ENCODE results near the gene UVRAG. TPM values are rescaled to one million over a fixed set of nuclear protein-coding genes. Genes with fewer than 3 reads are reported as not detected.

Gene UVRAG
- total RNA-seq, 1 donor from 2014 or later, result 7.4 TPM

- no peak overlapping the region for H3K4me3 ChIP-seq (ENCODE audit: low read depth, low read length)
- no peak for DNase-seq (ENCODE audit: low read depth)
- no peak for TF ChIP-seq CTCF (conservative IDR thresholded peaks at IDR 0.05; ENCODE audit: low read depth, low read length)
These were observed 373.9 kb downstream of the UVRAG start for GRCh38 chr11:76188873-76189272.

- no peak for TF ChIP-seq CTCF (conservative IDR thresholded peaks at IDR 0.05; ENCODE audit: low read depth, low read length)
- no peak overlapping the region for H3K4me3 ChIP-seq (ENCODE audit: low read depth, low read length)
- no peak for DNase-seq (ENCODE audit: low read depth)
These were observed 374.7 kb downstream of the UVRAG start for GRCh38 chr11:76189682-76190081.

GRCh38 chr11:76190376-76190775 lies 375.4 kb downstream of the UVRAG start:
- no peak for DNase-seq (ENCODE audit: low read depth)
- no peak overlapping the region for H3K4me3 ChIP-seq (ENCODE audit: low read depth, low read length)
- no peak for TF ChIP-seq CTCF (conservative IDR thresholded peaks at IDR 0.05; ENCODE audit: low read depth, low read length)

Other genes starting within 250 kb of the UVRAG start
- 1.1 and 1.8 TPM in 2 replicates for gene MAP6, start 146.2 kb upstream of the UVRAG start, total RNA-seq
- gene MOGAT2, start 97.4 kb upstream of the UVRAG start, total RNA-seq, result not detected in 2 replicates
- 1.8 and 2.0 TPM in 2 replicates for gene DGAT2, start 46.4 kb upstream of the UVRAG start, total RNA-seq

Data from epithelial cell of proximal tubule (primary cell).